Retina (tissue), 1 donor: Measurements from ENCODE around the gene BNIP2.

Source experiments
- DNase-seq: peaks from one replicate; pipeline ENCODE4 v3.0.0-alpha.2; 2016

Gene BNIP2

GRCh38 chr15:59622289-59622688 is 66.8 kb downstream of the BNIP2 start:
- no peak for DNase-seq

- DNase-seq = no peak
Measured at GRCh38 chr15:59618406-59618805, 70.7 kb downstream of the BNIP2 start.

GRCh38 chr15:59616379-59616778 is 72.7 kb downstream of the BNIP2 start:
- no peak for DNase-seq

- DNase-seq = no peak
Measured at GRCh38 chr15:59615661-59616060, 73.5 kb downstream of the BNIP2 start.

GRCh38 chr15:59614153-59614552 is 75.0 kb downstream of the BNIP2 start:
- DNase-seq = no peak

- DNase-seq = no peak
Measured at GRCh38 chr15:59611276-59612260, 77.6 kb downstream of the BNIP2 start, which contains the start of gene GCNT3. Gene GCNT3 (plus strand): TSS chr15:59611783. CDS start chr15:59618239, 6,456 bp downstream.

GRCh38 chr15:59609730-59610712 is 79.1 kb downstream of the BNIP2 start:
- no peak for DNase-seq
